Camera-type eye (tissue), 1 donor: ENCODE results near the gene CREBL2. TPM values are rescaled to one million over a fixed set of nuclear protein-coding genes. Genes with fewer than 3 reads are reported as not detected.

Source experiments
- total RNA-seq: library from RNA; depleted of rRNA; stranded (reverse); fragments of >200 nt; gene quantifications from one replicate; pipeline ENCODE4 v1.2.3, GENCODE V29; 2014

Gene CREBL2
- 53.1 TPM for total RNA-seq

GRCh38 chr12:12611512-12612306 is at the start of gene CREBL2:
Gene CREBL2, plus strand, starts transcription at chr12:12611876. Its CDS starts 297 bp downstream, at chr12:12612173.

GRCh38 chr12:12562585-12563261 is 49.0 kb upstream of the CREBL2 start, which contains the start of gene DUSP16:
Gene DUSP16, minus strand, starts transcription at chr12:12562863. Its CDS starts 41,765 bp downstream, at chr12:12521098.

Other genes starting within 250 kb of the CREBL2 start
- 46.8 TPM for gene DUSP16, start 49.0 kb upstream of the CREBL2 start, total RNA-seq
- 7.3 TPM for gene GPR19, start 84.3 kb downstream of the CREBL2 start, total RNA-seq
- 165 TPM for gene CDKN1B, start 105.5 kb downstream of the CREBL2 start, total RNA-seq
- 44.7 TPM for gene APOLD1, start 173.8 kb downstream of the CREBL2 start, total RNA-seq
- gene DDX47, start 201.5 kb downstream of the CREBL2 start, total RNA-seq: 89.3 TPM